Measurements from ENCODE around the gene NRG2.

DNA sequence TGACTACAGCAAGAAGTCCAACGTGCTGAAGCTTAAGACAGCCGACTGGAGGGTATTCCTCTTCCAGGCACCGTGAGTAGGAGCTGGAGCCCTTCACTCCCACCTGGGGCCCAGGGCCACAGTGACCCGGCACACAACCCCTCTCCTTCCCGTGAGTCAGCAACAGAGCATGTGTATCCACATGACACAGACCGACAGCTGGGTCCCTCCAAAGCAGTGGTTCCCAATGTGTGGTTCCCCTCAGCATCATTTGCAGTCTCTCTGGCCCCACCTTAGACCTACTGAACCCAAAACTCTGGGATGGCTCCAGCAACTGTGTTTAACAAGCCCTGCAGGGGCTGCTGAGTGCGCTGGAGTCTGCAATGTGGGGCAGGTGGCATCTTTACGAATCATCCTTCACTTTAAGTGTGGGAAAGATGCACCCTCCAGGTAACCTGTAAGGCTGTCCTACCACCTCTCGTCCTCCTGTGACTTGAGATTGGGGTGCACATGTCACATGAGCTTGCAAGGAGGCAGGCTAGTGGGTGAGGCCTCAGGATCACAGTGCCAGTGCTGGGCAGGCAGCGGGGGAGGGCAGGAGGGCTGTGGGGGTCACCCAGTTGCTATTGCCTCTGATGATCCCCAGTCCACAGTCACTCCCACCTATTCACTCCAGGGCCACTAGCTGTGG lies 205.3 kb downstream of the NRG2 start:
- TF ChIP-seq EZH2 (IDR thresholded peaks at IDR 0.05; ENCODE audit: insufficient read depth, poor library complexity, severe bottlenecking) = no peak
- no peak for TF ChIP-seq EZH2phosphoT487 (IDR thresholded peaks at IDR 0.05; ENCODE audit: insufficient read depth, low read depth)
